Renal cortex interstitium (tissue), 11 donors: ENCODE data around the gene TSHR. TPM values are rescaled to one million over a fixed set of nuclear protein-coding genes. Genes with fewer than 3 reads are reported as not detected.
"Not testable (repeated sequence)": the region's sequence is repeated elsewhere in the genome, so short reads cannot be mapped to it uniquely, and the experiment has no call there.

Source experiments
- DNase-seq, 11 donors: peaks; one replicate each; pipeline ENCODE4 v3.0.0-alpha.2; 2013; ENCODE audit warnings: low read depth in 9 of 11, low spot score in 4 of 11; ENCODE audit errors: extremely low read depth in 1 of 11
- polyA plus RNA-seq, 3 donors: library from polyadenylated mRNA; unstranded; fragments of 120-200 nt; gene quantifications; one replicate each; pipeline ENCODE4 v1.2.1, GENCODE V29; 2013; ENCODE audit not compliant: insufficient read length in 3 of 3

TSHR gene
- polyA plus RNA-seq, 3 donors: 0.16 to 0.45 (median 0.17) TPM

- peak in 9 of 11 donors; percentile 41 to 69 (median 48) for DNase-seq
Measured at GRCh38 chr14:80987235-80988032, 32.0 kb downstream of the TSHR start.

DNA sequence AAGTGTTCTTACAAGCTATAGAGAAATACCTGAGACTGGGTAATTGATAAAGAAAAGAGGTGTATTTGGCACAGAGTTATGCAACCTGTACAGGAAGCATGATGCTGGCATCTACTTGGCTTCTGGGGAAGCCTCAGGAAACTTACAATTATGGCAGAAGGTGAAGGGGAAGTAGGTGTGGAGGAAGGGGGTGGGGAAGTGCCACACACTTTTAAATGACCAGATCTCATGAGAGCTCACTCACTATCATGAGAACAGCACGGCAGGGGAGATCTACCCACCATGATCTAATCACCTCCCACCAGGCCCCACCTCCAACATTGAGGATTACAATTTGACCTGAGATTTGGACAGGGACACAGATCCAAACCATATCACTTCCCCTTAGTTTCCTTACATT is 32.8 kb downstream of the TSHR start:
- no peak for DNase-seq

DNA sequence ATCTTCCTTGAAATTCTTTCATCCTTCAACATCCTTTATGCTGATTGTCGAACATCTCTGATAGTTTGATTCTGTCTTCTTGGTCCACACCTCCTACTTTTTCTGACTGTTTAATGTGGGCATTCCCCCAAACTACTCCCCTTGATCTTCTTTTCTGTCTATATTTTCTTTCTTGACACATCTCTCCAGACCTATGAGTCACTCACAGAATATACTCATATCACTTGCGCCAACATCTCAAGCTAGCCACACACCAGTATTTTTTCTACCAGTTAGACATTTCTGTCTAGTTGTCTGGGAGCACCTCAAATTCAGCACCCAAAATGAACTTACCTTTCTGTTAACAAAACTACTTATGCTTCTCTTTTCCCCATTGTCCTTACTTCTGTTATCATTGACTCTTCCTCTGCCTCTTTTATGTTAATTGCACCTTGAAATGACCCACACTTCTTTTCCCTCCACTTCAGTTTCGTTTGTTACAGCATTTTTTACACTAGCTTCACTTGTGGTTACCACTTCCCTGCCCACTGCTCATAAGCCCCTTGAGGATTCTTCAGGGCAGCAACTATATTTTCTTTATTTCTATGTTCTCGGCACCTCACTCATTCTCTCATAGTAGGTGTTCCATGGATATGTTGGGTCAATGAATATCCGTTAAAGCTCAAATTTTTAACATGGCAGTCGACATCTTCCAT is 33.5 kb downstream of the TSHR start:
- DNase-seq: no peak

DNA sequence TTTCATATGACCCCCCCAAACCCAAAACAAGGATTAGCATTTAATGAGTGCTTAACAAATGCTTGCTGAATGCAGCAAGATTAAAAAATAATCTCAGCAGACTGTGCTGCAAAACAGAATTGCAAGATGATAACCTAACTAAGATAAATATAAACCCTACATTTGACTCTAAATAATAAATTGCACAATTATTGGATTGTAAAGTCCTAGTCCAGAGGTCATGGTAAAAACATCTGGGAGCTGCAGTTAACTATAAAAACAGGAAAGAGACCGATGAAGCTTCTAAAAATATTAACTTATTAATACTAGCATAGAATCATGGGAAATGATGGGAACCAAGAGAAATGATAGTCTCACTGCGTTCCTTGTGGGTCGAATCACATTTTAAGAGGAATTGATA is 37.2 kb downstream of the TSHR start:
- no peak for DNase-seq

DNA sequence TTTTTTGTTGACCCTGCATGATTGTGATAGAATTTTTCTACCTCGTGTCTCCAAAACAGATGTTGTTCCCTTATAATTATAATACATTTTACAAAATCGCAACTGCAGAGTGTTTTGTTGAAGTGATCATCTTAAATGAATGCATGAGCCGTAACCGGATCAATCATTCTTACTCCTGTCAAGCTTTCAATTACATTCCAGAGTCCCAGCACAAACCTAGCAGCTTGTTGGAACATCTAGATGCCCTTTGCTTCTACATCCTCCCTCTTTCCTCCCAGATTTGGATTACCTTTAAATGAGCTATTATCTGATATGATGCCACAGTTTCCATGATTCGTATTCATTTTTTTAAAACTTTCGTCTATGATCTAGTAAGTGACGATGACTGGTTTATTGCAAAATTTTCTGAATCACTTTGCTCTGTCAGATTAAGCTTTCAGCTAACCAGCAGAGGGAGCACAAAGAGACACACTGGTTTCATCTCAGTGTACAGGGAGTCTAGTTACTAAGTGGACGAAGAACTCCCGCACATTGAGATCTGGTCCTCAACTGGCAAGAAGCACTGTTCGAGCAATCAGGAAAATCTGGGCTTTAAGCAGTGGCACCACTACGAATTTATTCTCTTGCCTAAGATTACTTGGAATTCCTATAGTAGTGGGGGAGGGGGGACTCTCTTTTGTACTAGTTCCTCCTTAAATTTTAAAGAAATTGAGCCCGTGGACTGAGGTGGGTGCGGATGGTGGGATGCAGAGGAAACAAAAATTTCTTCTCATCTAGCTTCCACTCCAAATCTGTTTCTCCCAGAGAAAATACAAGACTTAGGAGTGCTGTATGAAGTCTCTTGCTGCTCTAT is 40.9 kb downstream of the TSHR start:
- DNase-seq: peak in 5 of 11 donors; percentile 23 to 57 (median 37)

DNA sequence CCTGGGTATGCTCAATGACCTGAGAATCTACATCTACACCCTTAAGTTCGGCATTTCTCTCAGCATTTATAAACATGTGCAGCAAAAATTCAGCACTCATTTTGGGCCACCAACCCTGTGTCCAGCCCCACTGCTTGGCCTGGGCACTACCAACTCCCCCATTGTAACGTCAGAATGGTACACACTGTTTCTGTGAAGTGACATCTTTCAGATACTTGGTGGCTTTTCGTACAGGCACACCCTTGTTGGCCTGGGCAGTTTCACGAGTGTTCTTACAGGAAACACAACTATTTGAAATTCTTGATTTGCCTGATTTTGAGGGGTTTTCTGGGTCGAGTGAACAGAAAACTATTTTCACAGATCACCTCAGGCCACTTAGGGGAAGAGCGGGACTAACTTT is 46.0 kb downstream of the TSHR start:
- no peak for DNase-seq

- DNase-seq: no peak
Measured at GRCh38 chr14:81004575-81004974, 49.2 kb downstream of the TSHR start.

- DNase-seq: no peak
Measured at GRCh38 chr14:81005540-81006228, 50.3 kb downstream of the TSHR start.

- DNase-seq: no peak
Measured at GRCh38 chr14:81006266-81006665, 50.8 kb downstream of the TSHR start.

- no peak for DNase-seq
Measured at GRCh38 chr14:81007131-81007530, 51.7 kb downstream of the TSHR start.

- no peak for DNase-seq
Measured at GRCh38 chr14:81009346-81009745, 53.9 kb downstream of the TSHR start.

DNA sequence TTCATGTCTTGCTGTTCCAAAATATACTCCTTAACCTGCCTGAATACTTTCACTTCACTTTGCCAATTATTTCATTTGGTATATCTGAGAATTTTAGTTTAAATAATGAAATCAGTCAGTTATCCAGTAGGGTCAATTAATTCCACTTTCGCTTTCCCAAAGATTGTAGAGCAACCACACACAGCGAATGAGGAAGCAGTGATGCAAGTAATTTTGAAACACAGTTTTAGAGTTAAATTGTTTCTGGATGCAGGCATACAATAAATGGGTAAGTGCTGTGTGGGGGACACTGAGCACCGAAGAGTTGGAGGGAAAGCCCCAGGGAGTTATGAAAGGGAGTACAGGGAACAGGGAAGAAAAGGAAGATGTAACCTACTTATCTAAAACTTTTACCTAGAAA is 62.8 kb downstream of the TSHR start:
- no peak for DNase-seq

DNA sequence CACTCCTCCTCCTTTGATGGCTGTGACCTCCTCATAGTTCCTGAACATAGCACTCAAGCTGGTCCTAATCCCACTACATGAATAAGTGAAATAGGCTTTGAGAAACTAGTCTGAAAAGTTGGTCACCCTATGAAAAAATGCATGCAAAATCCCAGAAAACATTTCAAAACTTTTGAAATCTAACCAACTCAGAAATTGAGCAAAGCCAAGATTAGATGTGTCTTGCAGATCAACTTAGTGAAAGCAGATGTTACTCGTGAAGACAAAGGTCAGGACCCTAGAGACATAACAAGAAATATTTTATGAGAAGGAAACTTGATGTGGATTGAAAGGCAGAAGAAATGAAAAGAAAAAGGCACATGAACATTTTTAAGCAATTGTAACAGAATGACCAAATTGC is 63.3 kb downstream of the TSHR start:
- no peak for DNase-seq

GRCh38 chr14:81019113-81019512 is 63.7 kb downstream of the TSHR start:
- not testable (repeated sequence) for DNase-seq

DNA sequence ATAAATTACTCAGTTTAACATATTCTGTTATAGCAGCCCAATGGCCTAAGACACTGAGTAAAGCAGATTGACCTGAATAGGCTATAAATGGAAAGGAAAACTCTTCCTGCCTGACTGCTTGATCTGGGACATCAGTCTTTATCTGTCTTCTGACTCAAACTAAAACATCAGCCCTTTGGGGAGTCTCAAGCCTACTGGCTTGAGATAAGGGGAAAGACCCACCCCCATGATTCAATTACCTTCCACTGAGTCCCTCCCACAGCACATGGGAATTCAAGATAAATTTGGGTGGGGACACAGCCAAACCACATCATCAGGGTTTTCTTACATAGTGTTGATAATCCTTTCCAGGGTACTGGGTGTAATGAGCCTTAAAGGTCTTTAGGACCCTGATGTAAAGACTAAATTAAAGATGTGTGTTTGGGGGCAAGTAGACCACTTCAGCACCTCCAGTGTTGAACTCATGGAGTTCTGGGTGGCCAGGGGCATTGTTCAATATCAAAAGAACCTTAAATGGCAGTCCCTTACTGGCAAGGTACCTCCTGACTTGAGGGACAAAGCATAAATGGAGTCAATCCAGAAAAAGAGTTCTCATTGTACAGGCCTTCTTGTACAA is 67.8 kb downstream of the TSHR start:
- no peak for DNase-seq

DNA sequence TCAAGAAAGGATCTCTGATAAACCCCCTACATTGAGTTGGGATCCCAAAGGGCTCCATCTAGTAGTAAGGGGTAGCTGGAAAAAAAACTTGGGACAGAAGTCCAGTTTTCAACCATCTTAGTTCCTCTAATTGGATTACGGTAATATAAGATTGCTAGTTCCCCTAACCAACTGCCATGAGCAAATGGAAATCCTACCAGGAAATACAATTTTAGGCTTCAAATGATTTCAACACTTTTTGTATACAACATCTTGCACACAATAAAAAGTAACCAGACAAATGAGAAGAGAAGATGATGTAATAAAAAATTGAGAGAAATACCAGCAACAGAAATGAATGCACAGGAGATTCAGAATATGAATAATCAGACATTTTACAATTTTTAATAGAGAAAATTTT is 73.0 kb downstream of the TSHR start:
- DNase-seq: no peak

GRCh38 chr14:81031488-81031887 is 76.1 kb downstream of the TSHR start:
- DNase-seq: no peak

DNA sequence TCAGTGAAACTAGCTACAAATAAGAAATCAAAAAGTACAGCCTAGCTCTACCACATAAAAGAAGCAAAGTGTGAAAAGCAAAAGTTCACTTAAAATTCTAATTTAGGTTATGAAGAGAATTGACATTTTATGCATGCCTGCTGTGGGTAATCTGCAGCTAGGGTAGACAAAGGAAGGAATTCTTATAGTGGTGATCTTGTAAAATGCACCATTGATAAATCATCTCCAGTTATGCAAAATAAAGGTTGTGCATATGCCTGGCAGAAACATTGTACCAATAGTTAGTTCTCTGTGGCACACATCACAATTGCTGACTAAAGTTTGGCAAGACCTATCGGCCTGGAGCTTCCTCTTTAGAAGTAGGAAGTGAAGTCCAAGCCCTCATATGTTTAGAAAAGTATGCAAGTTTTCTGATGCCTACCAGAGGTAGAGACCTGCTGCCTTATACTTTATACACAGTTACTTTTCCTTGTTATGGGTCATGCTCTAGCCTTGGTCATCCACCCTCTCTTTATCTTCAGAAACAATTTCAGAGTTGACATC is 78.3 kb downstream of the TSHR start:
- DNase-seq: no peak

- DNase-seq: no peak
Measured at GRCh38 chr14:81042438-81042837, 87.0 kb downstream of the TSHR start.
